ENCODE results near the gene ACER1.

- TF ChIP-seq, protein P1, sequence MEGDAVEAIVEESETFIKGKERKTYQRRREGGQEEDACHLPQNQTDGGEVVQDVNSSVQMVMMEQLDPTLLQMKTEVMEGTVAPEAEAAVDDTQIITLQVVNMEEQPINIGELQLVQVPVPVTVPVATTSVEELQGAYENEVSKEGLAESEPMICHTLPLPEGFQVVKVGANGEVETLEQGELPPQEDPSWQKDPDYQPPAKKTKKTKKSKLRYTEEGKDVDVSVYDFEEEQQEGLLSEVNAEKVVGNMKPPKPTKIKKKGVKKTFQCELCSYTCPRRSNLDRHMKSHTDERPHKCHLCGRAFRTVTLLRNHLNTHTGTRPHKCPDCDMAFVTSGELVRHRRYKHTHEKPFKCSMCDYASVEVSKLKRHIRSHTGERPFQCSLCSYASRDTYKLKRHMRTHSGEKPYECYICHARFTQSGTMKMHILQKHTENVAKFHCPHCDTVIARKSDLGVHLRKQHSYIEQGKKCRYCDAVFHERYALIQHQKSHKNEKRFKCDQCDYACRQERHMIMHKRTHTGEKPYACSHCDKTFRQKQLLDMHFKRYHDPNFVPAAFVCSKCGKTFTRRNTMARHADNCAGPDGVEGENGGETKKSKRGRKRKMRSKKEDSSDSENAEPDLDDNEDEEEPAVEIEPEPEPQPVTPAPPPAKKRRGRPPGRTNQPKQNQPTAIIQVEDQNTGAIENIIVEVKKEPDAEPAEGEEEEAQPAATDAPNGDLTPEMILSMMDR (optimal IDR thresholded peaks at IDR 0.05 in 1 of 3, IDR thresholded peaks at IDR 0.05 in 1 of 3, conservative IDR thresholded peaks at IDR 0.05 in 1 of 3; ENCODE audit: extremely low read depth in 1 of 3, insufficient read depth in 2 of 3, low read length in 3 of 3) = peak in 2 of 3 experiments; percentile 62 to 77
- TF ChIP-seq EZH2 (IDR thresholded peaks at IDR 0.05; ENCODE audit: low read length) = no peak
Measured at GRCh38 chr19:6279931-6280591, 53.4 kb downstream of the ACER1 start, which contains the start of gene MLLT1.

Measured in keratinocyte (primary cell).